HG02852 (cell line): ENCODE results near the gene JAG1.
A peak's percentile ranks its signal among the peaks of the same experiment; 100 is the strongest.
"Not testable (repeated sequence)": the region's sequence is repeated elsewhere in the genome, so short reads cannot be mapped to it uniquely, and the experiment has no call there.

Source experiments
- ATAC-seq: cut with Tn5 transposase; IDR thresholded peaks from one replicate; pipeline ENCODE4 v1.9.1; 2021; ENCODE audit warnings: mild to moderate bottlenecking, moderate library complexity; ENCODE audit not compliant: unreplicated experiment

The JAG1 gene

GRCh38 chr20:10617549-10618133 lies 56.2 kb downstream of the JAG1 start:
- ATAC-seq: not testable (repeated sequence)

GRCh38 chr20:10616212-10616611 lies 57.6 kb downstream of the JAG1 start:
- ATAC-seq: no peak

- no peak for ATAC-seq
Observed at GRCh38 chr20:10613911-10614310, 59.9 kb downstream of the JAG1 start.

- not testable (repeated sequence) for ATAC-seq
Observed at GRCh38 chr20:10613426-10613825, 60.4 kb downstream of the JAG1 start.

GRCh38 chr20:10611357-10611756 lies 62.4 kb downstream of the JAG1 start:
- ATAC-seq: peak; percentile 76

GRCh38 chr20:10610251-10610650 lies 63.5 kb downstream of the JAG1 start:
- no peak for ATAC-seq

- ATAC-seq: no peak
Observed at GRCh38 chr20:10609770-10610169, 64.0 kb downstream of the JAG1 start.

- no peak for ATAC-seq
Observed at GRCh38 chr20:10609276-10609675, 64.5 kb downstream of the JAG1 start.

GRCh38 chr20:10605547-10606195 lies 68.1 kb downstream of the JAG1 start:
- no peak for ATAC-seq

GRCh38 chr20:10604865-10605440 lies 68.8 kb downstream of the JAG1 start:
- ATAC-seq: no peak

- ATAC-seq: no peak
Observed at GRCh38 chr20:10603971-10604864, 69.6 kb downstream of the JAG1 start.

- no peak for ATAC-seq
Observed at GRCh38 chr20:10603378-10603777, 70.4 kb downstream of the JAG1 start.

GRCh38 chr20:10602221-10602871 lies 71.5 kb downstream of the JAG1 start:
- no peak for ATAC-seq

GRCh38 chr20:10597637-10598036 lies 76.2 kb downstream of the JAG1 start:
- ATAC-seq: no peak

- no peak for ATAC-seq
Observed at GRCh38 chr20:10596710-10597121, 77.1 kb downstream of the JAG1 start.

- ATAC-seq: no peak
Observed at GRCh38 chr20:10595985-10596384, 77.8 kb downstream of the JAG1 start.

- ATAC-seq: no peak
Observed at GRCh38 chr20:10595266-10595665, 78.5 kb downstream of the JAG1 start.

GRCh38 chr20:10594296-10594868 lies 79.4 kb downstream of the JAG1 start:
- no peak for ATAC-seq

- no peak for ATAC-seq
Observed at GRCh38 chr20:10591946-10592521, 81.8 kb downstream of the JAG1 start.

GRCh38 chr20:10590950-10591671 lies 82.7 kb downstream of the JAG1 start:
- ATAC-seq: no peak
